Keratinocyte (primary cell): ENCODE results near the gene KLHL35.

Experiments used
- EZH2 ChIP-seq: IDR thresholded peaks from one replicate; pipeline ENCODE4 v1.6.1; 2012; ENCODE audit warnings: inconsistent platforms, mild to moderate bottlenecking, low read length, moderate library complexity
- TF ChIP-seq, protein P1 (sequence below), 3 experiments: IDR thresholded peaks in 1 of 3; conservative IDR thresholded peaks in 1 of 3; optimal IDR thresholded peaks in 1 of 3; 2 replicates in 2 of 3; 3 replicates in 1 of 3; pipeline versions ENCODE3 to v1.5.1; 2011; ENCODE audit warnings: low read length in 3 of 3, mild to moderate bottlenecking in 3 of 3, moderate library complexity in 2 of 3, control low read depth in 1 of 3, inconsistent platforms in 1 of 3; ENCODE audit not compliant: insufficient read depth in 2 of 3; ENCODE audit errors: extremely low read depth in 1 of 3

DNA sequence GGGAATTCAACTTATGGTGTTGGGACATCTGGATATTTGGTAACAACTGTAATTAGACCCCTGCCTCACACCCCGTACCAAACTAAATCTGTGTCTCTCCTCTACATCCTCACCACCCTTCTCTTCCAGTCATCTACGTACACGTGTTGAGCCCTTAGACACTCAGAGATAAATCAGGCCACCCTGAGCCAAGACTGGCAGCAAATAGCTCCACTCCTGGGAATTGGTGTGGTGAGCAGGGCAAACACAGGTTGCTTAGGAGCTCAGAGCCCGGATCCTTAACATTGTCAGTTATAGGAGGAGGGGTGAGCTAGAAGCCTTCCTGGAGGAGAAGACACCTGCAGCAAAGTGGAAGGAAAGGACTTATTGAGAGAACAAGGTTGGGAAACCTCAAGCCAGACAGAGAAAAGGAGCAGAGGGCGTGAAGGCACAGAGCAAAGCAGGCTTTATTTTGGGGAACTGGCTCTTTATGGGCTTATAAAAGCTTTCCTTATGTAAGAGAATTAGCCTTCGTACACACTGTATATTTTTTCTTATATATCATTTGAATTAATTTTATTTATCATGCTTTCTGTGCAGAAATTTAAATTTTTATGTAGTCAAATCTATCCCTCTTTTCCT, 36.9 kb upstream of the KLHL35 start:
- TF ChIP-seq, protein P1, sequence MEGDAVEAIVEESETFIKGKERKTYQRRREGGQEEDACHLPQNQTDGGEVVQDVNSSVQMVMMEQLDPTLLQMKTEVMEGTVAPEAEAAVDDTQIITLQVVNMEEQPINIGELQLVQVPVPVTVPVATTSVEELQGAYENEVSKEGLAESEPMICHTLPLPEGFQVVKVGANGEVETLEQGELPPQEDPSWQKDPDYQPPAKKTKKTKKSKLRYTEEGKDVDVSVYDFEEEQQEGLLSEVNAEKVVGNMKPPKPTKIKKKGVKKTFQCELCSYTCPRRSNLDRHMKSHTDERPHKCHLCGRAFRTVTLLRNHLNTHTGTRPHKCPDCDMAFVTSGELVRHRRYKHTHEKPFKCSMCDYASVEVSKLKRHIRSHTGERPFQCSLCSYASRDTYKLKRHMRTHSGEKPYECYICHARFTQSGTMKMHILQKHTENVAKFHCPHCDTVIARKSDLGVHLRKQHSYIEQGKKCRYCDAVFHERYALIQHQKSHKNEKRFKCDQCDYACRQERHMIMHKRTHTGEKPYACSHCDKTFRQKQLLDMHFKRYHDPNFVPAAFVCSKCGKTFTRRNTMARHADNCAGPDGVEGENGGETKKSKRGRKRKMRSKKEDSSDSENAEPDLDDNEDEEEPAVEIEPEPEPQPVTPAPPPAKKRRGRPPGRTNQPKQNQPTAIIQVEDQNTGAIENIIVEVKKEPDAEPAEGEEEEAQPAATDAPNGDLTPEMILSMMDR (optimal IDR thresholded peaks at IDR 0.05 in 1 of 3, IDR thresholded peaks at IDR 0.05 in 1 of 3, conservative IDR thresholded peaks at IDR 0.05 in 1 of 3; ENCODE audit: extremely low read depth in 1 of 3, insufficient read depth in 2 of 3, low read length in 3 of 3), result no peak
- no peak for TF ChIP-seq EZH2
